ENCODE measurements around the gene SETD1B. TPM values are rescaled to one million over a fixed set of nuclear protein-coding genes. Genes with fewer than 3 reads are reported as not detected.
"Not testable (repeated sequence)": the region's sequence is repeated elsewhere in the genome, so short reads cannot be mapped to it uniquely, and the experiment has no call there.

SETD1B gene
- total RNA-seq, 5 donors from 2014 or later (not counting 1 experiment from before 2014, with no cell fraction given): 87.7 to 106 (median 96.0) TPM

DNA sequence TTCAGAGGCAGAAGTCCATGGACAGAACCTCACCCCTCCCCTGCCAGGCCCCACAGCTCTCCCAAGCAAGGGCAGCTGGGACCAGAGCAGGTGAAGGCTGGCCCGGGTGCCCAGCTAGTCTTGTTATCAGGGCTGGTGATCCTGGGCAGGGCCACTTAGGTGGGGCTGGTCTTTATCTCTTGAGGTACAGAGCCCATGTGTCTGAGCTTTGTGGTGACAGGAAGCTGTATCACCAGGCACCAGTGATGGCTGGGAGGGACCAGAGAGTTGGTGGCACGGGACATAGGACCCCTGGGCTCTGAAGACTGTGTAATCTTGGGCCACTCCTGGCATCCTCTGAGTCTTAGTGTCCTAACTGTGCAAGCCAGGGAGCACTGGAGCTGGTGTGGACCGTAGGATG is 67.7 kb downstream of the SETD1B start:
- no peaks in the 10 kb centered on the region for H3K4me1 Mint-ChIP-seq
- Histone ChIP-seq H3K27ac (ENCODE audit: low read length) (no peak overlapping the region), H3K9me3 (no peaks in the 10 kb centered on the region), H3K4me3 (ENCODE audit: control insufficient read depth in 1 of 2, extremely low read depth in 1 of 2, low read length in 1 of 2) (no peak overlapping the region), H3K27me3 (replicated peaks in 1 of 2; ENCODE audit: control insufficient read depth in 2 of 2, extremely low read depth in 1 of 2, insufficient read depth in 2 of 2, low read length in 1 of 2) (no peaks in the 10 kb centered on the region), H3K4me1 (ENCODE audit: control insufficient read depth in 1 of 2, extremely low read depth in 1 of 2, insufficient read depth in 2 of 2, low read length in 2 of 2) (no peaks in the 10 kb centered on the region), H3K36me3 (ENCODE audit: control insufficient read depth in 2 of 2, extremely low read depth in 1 of 2, insufficient read depth in 1 of 2, low read length in 1 of 2) (peaks cover 0 to 5% of the 10 kb centered on the region in 2 donors)
- ChIA-PET CTCF (interaction anchor here in 1 of 2 donors (0.6 kb wide), 1 partner anchor 26 kb away, joined by 3 read pairs; no protein-coding TSS in a partner anchor), POLR2A (no interaction called here)
- H3K9me3 Mint-ChIP-seq: no peaks in the 10 kb centered on the region
- 61% methylated on average over 2 of the region's 3 CpGs for WGBS (ENCODE audit: insufficient coverage)
- no peak overlapping the region for H3K27ac Mint-ChIP-seq
- DNase-seq (no peak), ATAC-seq (replicated peaks in 1 of 4) (no peak)
- H3K36me3 Mint-ChIP-seq: no peaks in the 10 kb centered on the region
- H3K4me3 Mint-ChIP-seq: no peak overlapping the region
- no peaks in the 10 kb centered on the region for H3K27me3 Mint-ChIP-seq

DNA sequence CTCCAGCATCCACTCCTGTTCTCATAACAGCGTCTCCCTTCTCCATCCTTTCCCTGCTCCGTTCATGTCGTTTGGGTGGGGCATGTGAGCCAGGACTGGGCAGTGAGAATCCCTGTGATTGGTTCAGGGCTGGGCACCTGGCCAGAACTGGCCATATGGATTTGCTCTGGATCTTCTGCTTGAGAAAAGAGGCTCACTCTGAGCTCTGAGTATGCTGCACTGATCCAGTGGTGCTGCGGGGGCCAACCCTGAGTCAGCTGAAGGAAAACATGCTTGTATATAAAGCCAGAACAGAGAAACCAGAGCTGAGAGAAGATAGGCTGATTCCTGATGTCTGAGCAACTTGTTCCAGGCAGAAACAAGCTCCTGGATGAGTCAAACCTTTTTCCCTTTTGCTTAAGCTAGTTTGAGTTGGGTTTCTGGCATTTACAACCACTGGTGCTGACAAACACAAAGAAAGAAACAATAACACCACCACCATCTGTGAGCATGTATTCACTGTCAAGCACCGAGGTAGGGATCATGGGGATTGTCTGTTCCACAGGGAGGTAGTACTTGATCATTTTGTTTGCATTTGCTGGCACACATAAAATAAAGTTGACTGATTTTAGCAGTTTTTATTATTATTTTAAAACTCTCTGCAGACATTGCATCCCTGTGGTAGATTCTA is 68.9 kb downstream of the SETD1B start:
- DNase-seq (no peak), ATAC-seq (replicated peaks in 1 of 4) (no peak)
- Histone ChIP-seq H3K9me3 (no peaks in the 10 kb centered on the region), H3K27me3 (replicated peaks in 1 of 2; ENCODE audit: control insufficient read depth in 2 of 2, extremely low read depth in 1 of 2, insufficient read depth in 2 of 2, low read length in 1 of 2) (no peaks in the 10 kb centered on the region), H3K4me3 (ENCODE audit: control insufficient read depth in 1 of 2, extremely low read depth in 1 of 2, low read length in 1 of 2) (no peak overlapping the region), H3K36me3 (ENCODE audit: control insufficient read depth in 2 of 2, extremely low read depth in 1 of 2, insufficient read depth in 1 of 2, low read length in 1 of 2) (peaks cover 0 to 5% of the 10 kb centered on the region in 2 donors), H3K4me1 (ENCODE audit: control insufficient read depth in 1 of 2, extremely low read depth in 1 of 2, insufficient read depth in 2 of 2, low read length in 2 of 2) (no peaks in the 10 kb centered on the region), H3K27ac (ENCODE audit: low read length) (no peak overlapping the region)
- Mint-ChIP-seq H3K4me1 (no peaks in the 10 kb centered on the region), H3K4me3 (no peak overlapping the region), H3K27ac (no peak overlapping the region), H3K27me3 (no peaks in the 10 kb centered on the region), H3K36me3 (no peaks in the 10 kb centered on the region), H3K9me3 (no peaks in the 10 kb centered on the region)
- POLR2A ChIA-PET: no interaction called here
- CTCF ChIA-PET: no interaction called here
- 73% methylated on average over 4 of the region's 5 CpGs for WGBS (ENCODE audit: insufficient coverage)

DNA sequence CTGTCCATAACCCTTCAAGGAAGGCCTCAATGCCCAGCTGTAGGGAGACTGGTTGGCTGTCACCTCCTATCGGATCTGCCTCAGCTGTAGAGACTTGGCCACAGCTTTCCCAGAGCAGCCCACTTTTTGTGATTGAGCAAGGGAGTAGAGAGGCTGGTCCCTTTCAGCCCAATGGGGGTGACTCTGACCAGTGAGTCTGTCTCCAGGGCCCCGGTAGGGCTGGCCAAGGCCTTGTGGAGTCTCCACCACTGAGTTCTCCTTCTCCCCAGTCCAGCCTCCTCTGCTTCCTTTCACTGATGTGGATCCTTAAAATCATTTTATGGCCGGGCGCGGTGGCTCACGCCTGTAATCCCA is 69.4 kb downstream of the SETD1B start:
- Mint-ChIP-seq H3K27ac (no peak overlapping the region), H3K9me3 (no peaks in the 10 kb centered on the region), H3K36me3 (no peaks in the 10 kb centered on the region), H3K4me1 (no peaks in the 10 kb centered on the region), H3K4me3 (no peak overlapping the region), H3K27me3 (no peaks in the 10 kb centered on the region)
- WGBS (ENCODE audit: insufficient coverage): 100% methylated on average over 4 of the region's 6 CpGs
- POLR2A ChIA-PET: no interaction called here
- no peaks in the 10 kb centered on the region for H3K27me3 ChIP-seq (replicated peaks in 1 of 2; ENCODE audit: control insufficient read depth in 2 of 2, extremely low read depth in 1 of 2, insufficient read depth in 2 of 2, low read length in 1 of 2)
- H3K9me3 ChIP-seq: no peaks in the 10 kb centered on the region
- H3K4me1 ChIP-seq (ENCODE audit: control insufficient read depth in 1 of 2, extremely low read depth in 1 of 2, insufficient read depth in 2 of 2, low read length in 2 of 2): no peaks in the 10 kb centered on the region
- ATAC-seq (replicated peaks in 1 of 4) (no peak), DNase-seq (no peak)
- H3K4me3 ChIP-seq (ENCODE audit: control insufficient read depth in 1 of 2, extremely low read depth in 1 of 2, low read length in 1 of 2): no peak overlapping the region
- no peak overlapping the region for H3K27ac ChIP-seq (ENCODE audit: low read length)
- H3K36me3 ChIP-seq (ENCODE audit: control insufficient read depth in 2 of 2, extremely low read depth in 1 of 2, insufficient read depth in 1 of 2, low read length in 1 of 2): peaks cover 0 to 5% of the 10 kb centered on the region in 2 donors
- CTCF ChIA-PET: no interaction called here

DNA sequence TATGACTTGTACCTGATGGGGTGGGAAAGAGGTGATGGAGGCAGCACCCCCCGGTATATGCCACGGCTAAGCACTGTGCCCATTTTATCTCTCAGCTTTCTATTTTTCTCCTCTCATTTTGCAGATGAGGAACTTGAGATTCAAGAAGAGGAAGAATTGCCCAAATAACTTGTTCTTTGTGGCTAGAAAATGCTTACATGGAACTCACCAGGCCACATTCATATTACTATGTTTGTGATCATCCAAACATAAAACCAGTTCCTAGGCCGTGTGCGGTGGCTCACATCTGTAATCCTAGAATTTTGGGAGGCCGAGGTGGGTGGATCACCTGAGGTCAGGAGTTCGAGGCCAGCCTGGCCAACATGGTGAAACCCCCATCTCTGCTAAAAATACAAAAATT is 70.3 kb downstream of the SETD1B start:
- Mint-ChIP-seq H3K4me1 (no peaks in the 10 kb centered on the region), H3K36me3 (no peaks in the 10 kb centered on the region), H3K27me3 (no peaks in the 10 kb centered on the region), H3K27ac (no peak overlapping the region), H3K4me3 (no peak overlapping the region), H3K9me3 (no peaks in the 10 kb centered on the region)
- ChIA-PET CTCF (no interaction called here), POLR2A (no interaction called here)
- Histone ChIP-seq H3K4me3 (ENCODE audit: control insufficient read depth in 1 of 2, extremely low read depth in 1 of 2, low read length in 1 of 2) (no peak overlapping the region), H3K4me1 (ENCODE audit: control insufficient read depth in 1 of 2, extremely low read depth in 1 of 2, insufficient read depth in 2 of 2, low read length in 2 of 2) (no peaks in the 10 kb centered on the region), H3K27me3 (replicated peaks in 1 of 2; ENCODE audit: control insufficient read depth in 2 of 2, extremely low read depth in 1 of 2, insufficient read depth in 2 of 2, low read length in 1 of 2) (no peaks in the 10 kb centered on the region), H3K36me3 (ENCODE audit: control insufficient read depth in 2 of 2, extremely low read depth in 1 of 2, insufficient read depth in 1 of 2, low read length in 1 of 2) (peaks cover 0 to 5% of the 10 kb centered on the region in 2 donors), H3K27ac (ENCODE audit: low read length) (no peak overlapping the region), H3K9me3 (no peaks in the 10 kb centered on the region)
- DNase-seq (no peak), ATAC-seq (replicated peaks in 1 of 4) (no peak)
- no CpG with 5 or more reads among the region's 6 CpGs for WGBS (ENCODE audit: insufficient coverage)

DNA sequence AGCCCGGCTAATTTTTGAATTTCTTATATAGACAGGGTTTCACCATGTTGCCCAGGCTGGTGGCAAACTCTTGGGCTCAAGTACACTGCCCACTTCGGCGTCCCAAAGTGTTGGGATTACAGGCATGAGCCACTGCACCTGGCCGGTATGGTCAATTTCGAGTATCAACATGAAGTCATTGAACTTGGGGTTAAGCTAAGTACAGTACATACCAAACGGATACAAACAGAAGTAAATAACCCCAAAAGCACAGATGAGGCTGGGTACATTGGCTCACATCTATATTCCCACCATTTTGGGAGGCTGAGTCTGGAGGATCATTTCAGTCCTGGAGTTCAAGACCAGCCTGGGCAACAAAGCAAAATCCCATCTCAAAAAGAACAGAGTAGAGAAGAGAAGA is 71.8 kb downstream of the SETD1B start:
- Mint-ChIP-seq H3K4me3 (no peak overlapping the region), H3K36me3 (no peaks in the 10 kb centered on the region), H3K27ac (no peak overlapping the region), H3K4me1 (no peaks in the 10 kb centered on the region), H3K9me3 (no peaks in the 10 kb centered on the region), H3K27me3 (no peaks in the 10 kb centered on the region)
- no peaks in the 10 kb centered on the region for H3K27me3 ChIP-seq (replicated peaks in 1 of 2; ENCODE audit: control insufficient read depth in 2 of 2, extremely low read depth in 1 of 2, insufficient read depth in 2 of 2, low read length in 1 of 2)
- DNase-seq: no peak
- ChIA-PET POLR2A (interaction anchor here in 1 of 2 donors (0.6 kb wide), 1 partner anchor 286 kb away, joined by 4 read pairs; no protein-coding TSS in a partner anchor), CTCF (no interaction called here)
- ATAC-seq (replicated peaks in 1 of 4): no peak
- H3K9me3 ChIP-seq: no peaks in the 10 kb centered on the region
- peaks cover 0 to 5% of the 10 kb centered on the region in 2 donors for H3K36me3 ChIP-seq (ENCODE audit: control insufficient read depth in 2 of 2, extremely low read depth in 1 of 2, insufficient read depth in 1 of 2, low read length in 1 of 2)
- no peaks in the 10 kb centered on the region for H3K4me1 ChIP-seq (ENCODE audit: control insufficient read depth in 1 of 2, extremely low read depth in 1 of 2, insufficient read depth in 2 of 2, low read length in 2 of 2)
- 90% methylated on average over 5 of the region's 6 CpGs for WGBS (ENCODE audit: insufficient coverage)
- H3K27ac ChIP-seq (ENCODE audit: low read length): no peak overlapping the region
- H3K4me3 ChIP-seq (ENCODE audit: control insufficient read depth in 1 of 2, extremely low read depth in 1 of 2, low read length in 1 of 2): no peak overlapping the region

DNA sequence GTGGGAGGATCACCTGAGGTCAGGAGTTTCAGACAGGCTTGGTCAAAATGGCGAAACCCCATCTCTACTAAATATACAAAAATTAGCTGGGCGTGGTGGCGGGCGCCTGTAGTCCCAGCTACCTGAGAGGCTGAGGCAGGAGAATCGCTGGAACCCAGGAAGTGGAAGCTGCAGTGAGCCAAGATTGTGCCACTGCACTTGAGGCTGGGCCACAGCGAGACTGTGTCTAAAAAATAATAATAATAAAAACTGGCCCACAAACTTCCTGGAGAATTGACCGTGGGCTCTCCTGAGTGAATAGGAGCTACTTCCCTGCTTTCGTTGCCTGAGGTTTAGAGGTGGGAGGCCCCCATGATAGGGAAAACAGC is 72.3 kb downstream of the SETD1B start:
- H3K4me3 Mint-ChIP-seq; H3K9me3 ChIP-seq; H3K27me3 Mint-ChIP-seq; H3K4me1 Mint-ChIP-seq; H3K9me3 Mint-ChIP-seq; H3K27ac ChIP-seq (ENCODE audit: low read length); H3K27me3 ChIP-seq (replicated peaks in 1 of 2; ENCODE audit: control insufficient read depth in 2 of 2, extremely low read depth in 1 of 2, insufficient read depth in 2 of 2, low read length in 1 of 2); ATAC-seq (replicated peaks in 1 of 4); H3K36me3 ChIP-seq (ENCODE audit: control insufficient read depth in 2 of 2, extremely low read depth in 1 of 2, insufficient read depth in 1 of 2, low read length in 1 of 2); H3K4me1 ChIP-seq (ENCODE audit: control insufficient read depth in 1 of 2, extremely low read depth in 1 of 2, insufficient read depth in 2 of 2, low read length in 2 of 2); H3K4me3 ChIP-seq (ENCODE audit: control insufficient read depth in 1 of 2, extremely low read depth in 1 of 2, low read length in 1 of 2); H3K27ac Mint-ChIP-seq; H3K36me3 Mint-ChIP-seq; CTCF ChIA-PET; DNase-seq: not testable (repeated sequence)
- POLR2A ChIA-PET: interaction anchor here in 1 of 2 donors (0.6 kb wide), 1 partner anchor 286 kb away, joined by 4 read pairs; no protein-coding TSS in a partner anchor
- WGBS (ENCODE audit: insufficient coverage): no CpG with 5 or more reads among the region's 8 CpGs

All from T-cell (primary cell).